Activated gamma-delta T cell treated with Interleukin-2 at 50 U/mL for 16 hours (primary cell): ENCODE data around the gene SSX1.
"Not testable (repeated sequence)": the region's sequence is repeated elsewhere in the genome, so short reads cannot be mapped to it uniquely, and the experiment has no call there.

Experiments used
- DNase-seq: peaks from one replicate; pipeline ENCODE4 v3.0.0-alpha.2; 2020

The SSX1 gene

GRCh38 chrX:48255062-48255796, at the start of gene SSX1:
Gene SSX1 (plus strand): TSS chrX:48255392. CDS start chrX:48257242, 1,850 bp downstream.
- not testable (repeated sequence) for DNase-seq

- DNase-seq: not testable (repeated sequence)
These were observed 40.9 kb upstream of the SSX1 start for GRCh38 chrX:48214341-48214740.

- DNase-seq: not testable (repeated sequence)
These were observed 31.0 kb upstream of the SSX1 start for GRCh38 chrX:48224196-48224595.

GRCh38 chrX:48252945-48253344, 2.2 kb upstream of the SSX1 start:
- not testable (repeated sequence) for DNase-seq

GRCh38 chrX:48274365-48274764, 19.2 kb downstream of the SSX1 start:
- not testable (repeated sequence) for DNase-seq

- DNase-seq: no peak
These were observed 23.8 kb downstream of the SSX1 start for GRCh38 chrX:48278958-48279357.

GRCh38 chrX:48280729-48281128, 25.5 kb downstream of the SSX1 start:
- DNase-seq: not testable (repeated sequence)

- no peak for DNase-seq
These were observed 51.0 kb downstream of the SSX1 start for GRCh38 chrX:48306175-48306574.

GRCh38 chrX:48313996-48314395, 58.8 kb downstream of the SSX1 start:
- DNase-seq: not testable (repeated sequence)
